DMS 273 (cell line): ENCODE measurements around the gene ZCCHC14.
"Not testable (repeated sequence)": the region's sequence is repeated elsewhere in the genome, so short reads cannot be mapped to it uniquely, and the experiment has no call there.

Experiments
- DNase-seq: peaks from one replicate; lab custom pipeline; 2025; ENCODE audit not compliant: unreplicated experiment; lab: John Stamatoyannopoulos, UW

Gene ZCCHC14

GRCh38 chr16:87366930-87367329 lies 125.9 kb downstream of the ZCCHC14 start:
- no peak for DNase-seq

GRCh38 chr16:87366288-87366687 lies 126.5 kb downstream of the ZCCHC14 start:
- DNase-seq = no peak

GRCh38 chr16:87365021-87365713 lies 127.7 kb downstream of the ZCCHC14 start:
- no peak for DNase-seq

GRCh38 chr16:87363771-87364455 lies 128.9 kb downstream of the ZCCHC14 start:
- DNase-seq = peak; percentile 79

- DNase-seq = not testable (repeated sequence)
These were observed 129.8 kb downstream of the ZCCHC14 start for GRCh38 chr16:87362828-87363559.

GRCh38 chr16:87361916-87362619 lies 130.8 kb downstream of the ZCCHC14 start:
- no peak for DNase-seq

- no peak for DNase-seq
These were observed 131.8 kb downstream of the ZCCHC14 start for GRCh38 chr16:87360862-87361610.

GRCh38 chr16:87359121-87359520 lies 133.7 kb downstream of the ZCCHC14 start:
- DNase-seq = no peak

- DNase-seq = no peak
These were observed 134.1 kb downstream of the ZCCHC14 start for GRCh38 chr16:87358696-87359095.

GRCh38 chr16:87358250-87358649 lies 134.6 kb downstream of the ZCCHC14 start:
- no peak for DNase-seq

GRCh38 chr16:87356491-87356853 lies 136.4 kb downstream of the ZCCHC14 start:
- DNase-seq = no peak
